ENCODE measurements around the gene PJA1. TPM values are rescaled to one million over a fixed set of nuclear protein-coding genes. Genes with fewer than 3 reads are reported as not detected.

Gene PJA1
- total RNA-seq, 1 donor from 2014 or later: 13.0 TPM

- Histone ChIP-seq H3K27ac (no peak overlapping the region), H3K9me3 (no peaks in the 10 kb centered on the region), H3K4me3 (no peak overlapping the region), H3K27me3 (no peaks in the 10 kb centered on the region), H3K36me3 (no peaks in the 10 kb centered on the region), H3K4me1 (peaks cover 5% of the 10 kb centered on the region)
- no peak for TF ChIP-seq CTCF (IDR thresholded peaks at IDR 0.05)
- TF ChIP-seq POLR2A (IDR thresholded peaks at IDR 0.05): no peak
- TF ChIP-seq POLR2AphosphoS5 (IDR thresholded peaks at IDR 0.05; ENCODE audit: insufficient read depth in 1 of 2, low read depth in 1 of 2): no peak
- no peak for DNase-seq (ENCODE audit: extremely low spot score in 2 of 2)
- intact Hi-C loops (cut with DNase I): no loop called here
Observed at GRCh38 chrX:69130439-69130838, 34.8 kb downstream of the PJA1 start.

- H3K36me3 ChIP-seq: no peaks in the 10 kb centered on the region
- DNase-seq (ENCODE audit: extremely low spot score in 2 of 2): no peak
- H3K4me3 ChIP-seq: peak overlapping the region; percentile 11 to 14
- intact Hi-C loops (cut with DNase I): no loop called here
- no peak for TF ChIP-seq POLR2A (IDR thresholded peaks at IDR 0.05)
- no peak for TF ChIP-seq POLR2AphosphoS5 (IDR thresholded peaks at IDR 0.05; ENCODE audit: insufficient read depth in 1 of 2, low read depth in 1 of 2)
- peaks cover 5% of the 10 kb centered on the region for H3K4me1 ChIP-seq
- H3K27ac ChIP-seq: peak overlapping the region; percentile 62
- H3K27me3 ChIP-seq: no peaks in the 10 kb centered on the region
- no peaks in the 10 kb centered on the region for H3K9me3 ChIP-seq
Observed at GRCh38 chrX:69128588-69128987, 36.7 kb downstream of the PJA1 start.

GRCh38 chrX:69127466-69127865 lies 37.8 kb downstream of the PJA1 start:
- Histone ChIP-seq H3K4me3 (no peak overlapping the region), H3K9me3 (no peaks in the 10 kb centered on the region), H3K27ac (no peak overlapping the region), H3K36me3 (no peaks in the 10 kb centered on the region), H3K4me1 (peaks cover 5% of the 10 kb centered on the region), H3K27me3 (no peaks in the 10 kb centered on the region)
- no peak for DNase-seq (ENCODE audit: extremely low spot score in 2 of 2)
- intact Hi-C loops (cut with DNase I): no loop called here
- TF ChIP-seq POLR2A (IDR thresholded peaks at IDR 0.05) (no peak), CTCF (IDR thresholded peaks at IDR 0.05) (no peak), POLR2AphosphoS5 (IDR thresholded peaks at IDR 0.05; ENCODE audit: insufficient read depth in 1 of 2, low read depth in 1 of 2) (no peak)

- no peaks in the 10 kb centered on the region for H3K9me3 ChIP-seq
- no peaks in the 10 kb centered on the region for H3K27me3 ChIP-seq
- no peak for DNase-seq (ENCODE audit: extremely low spot score in 2 of 2)
- TF ChIP-seq POLR2AphosphoS5 (IDR thresholded peaks at IDR 0.05; ENCODE audit: insufficient read depth in 1 of 2, low read depth in 1 of 2): no peak
- no peak for TF ChIP-seq POLR2A (IDR thresholded peaks at IDR 0.05)
- TF ChIP-seq CTCF (IDR thresholded peaks at IDR 0.05): no peak
- no peaks in the 10 kb centered on the region for H3K36me3 ChIP-seq
- no peak overlapping the region for H3K27ac ChIP-seq
- intact Hi-C loops (cut with DNase I): no loop called here
- peaks cover 5% of the 10 kb centered on the region for H3K4me1 ChIP-seq
- no peak overlapping the region for H3K4me3 ChIP-seq
Observed at GRCh38 chrX:69126642-69127041, 38.6 kb downstream of the PJA1 start.

- H3K27me3 ChIP-seq: no peaks in the 10 kb centered on the region
- TF ChIP-seq CTCF (IDR thresholded peaks at IDR 0.05) (no peak), POLR2A (IDR thresholded peaks at IDR 0.05) (no peak), POLR2AphosphoS5 (IDR thresholded peaks at IDR 0.05; ENCODE audit: insufficient read depth in 1 of 2, low read depth in 1 of 2) (no peak)
- no peak for DNase-seq (ENCODE audit: extremely low spot score in 2 of 2)
- intact Hi-C loops (cut with DNase I): no loop called here
- peaks cover 5% of the 10 kb centered on the region for H3K4me1 ChIP-seq
- no peaks in the 10 kb centered on the region for H3K36me3 ChIP-seq
- no peak overlapping the region for H3K4me3 ChIP-seq
- H3K9me3 ChIP-seq: no peaks in the 10 kb centered on the region
- H3K27ac ChIP-seq: no peak overlapping the region
Observed at GRCh38 chrX:69125094-69125493, 40.2 kb downstream of the PJA1 start.

All from vagina (tissue), 2 donors.